ENCODE data around the gene GOLGA8J.
"Not testable (repeated sequence)": the region's sequence is repeated elsewhere in the genome, so short reads cannot be mapped to it uniquely, and the experiment has no call there.

The GOLGA8J gene

DNA sequence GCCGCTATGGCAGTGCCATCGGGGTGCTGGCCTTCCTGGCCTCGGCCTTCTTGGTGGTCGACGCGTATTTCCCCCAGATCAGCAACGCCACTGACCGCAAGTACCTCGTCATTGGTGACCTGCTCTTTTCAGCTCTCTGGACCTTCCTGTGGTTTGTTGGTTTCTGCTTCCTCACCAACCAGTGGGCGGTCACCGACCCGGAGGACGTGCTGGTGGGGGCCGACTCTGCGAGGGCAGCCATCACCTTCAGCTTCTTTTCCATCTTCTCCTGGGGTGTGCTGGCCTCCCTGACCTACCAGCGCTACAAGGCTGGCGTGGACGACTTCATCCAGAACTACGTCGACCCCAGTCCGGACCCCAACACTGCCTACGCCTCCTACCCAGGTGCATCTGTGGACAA is 37.9 kb upstream of the GOLGA8J start:
- not testable (repeated sequence) for H3K4me3 ChIP-seq (ENCODE audit: insufficient read depth, low read depth, low read length); H3K9me3 ChIP-seq (ENCODE audit: control insufficient read depth, low read length); H3K36me3 ChIP-seq (ENCODE audit: control insufficient read depth, insufficient read depth, low read length); H3K4me1 ChIP-seq (ENCODE audit: control insufficient read depth, insufficient read depth, low read length); H3K27ac ChIP-seq (ENCODE audit: insufficient read depth, low read depth, low read length, poor library complexity, severe bottlenecking); H3K27me3 ChIP-seq (ENCODE audit: control insufficient read depth, insufficient read depth, low read length, poor library complexity, severe bottlenecking)
- 93 to 94% methylated on average over 22 of the region's 22 CpGs for WGBS, 2 experiments

DNA sequence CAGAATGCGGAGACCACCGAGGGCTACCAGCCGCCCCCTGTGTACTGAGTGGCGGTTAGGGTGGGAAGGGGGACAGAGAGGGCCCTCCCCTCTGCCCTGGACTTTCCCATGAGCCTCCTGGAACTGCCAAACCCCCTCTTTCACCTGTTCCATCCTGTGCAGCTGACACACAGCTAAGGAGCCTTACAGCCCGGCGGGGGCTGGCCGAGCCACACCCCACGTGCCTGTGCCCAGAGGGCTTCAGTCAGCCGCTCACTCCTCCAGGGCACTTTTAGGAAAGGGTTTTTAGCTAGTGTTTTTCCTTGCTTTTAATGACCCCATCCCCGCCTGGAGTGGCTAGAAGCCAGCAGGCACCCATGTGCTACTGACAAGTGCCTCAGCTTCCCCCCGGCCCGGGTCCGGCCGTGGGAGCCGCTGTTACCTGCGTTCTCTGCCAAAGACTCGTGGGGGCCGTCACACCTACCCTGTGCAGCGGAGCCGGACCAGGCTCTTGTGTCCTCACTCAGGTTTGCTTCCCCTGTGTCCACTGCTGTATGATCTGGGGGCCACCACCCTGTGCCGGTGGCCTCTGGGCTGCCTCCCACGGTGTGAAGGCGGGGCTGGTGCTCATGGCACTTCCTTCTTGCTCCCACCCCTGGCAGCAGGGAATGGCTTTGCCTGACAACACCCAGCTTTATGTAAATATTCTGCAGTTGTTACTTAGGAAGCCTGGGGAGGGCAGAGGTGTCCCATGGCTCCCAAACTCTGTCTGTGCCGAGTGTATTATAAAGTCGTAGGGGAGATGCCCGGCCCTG is 37.3 kb upstream of the GOLGA8J start:
- not testable (repeated sequence) for H3K27ac ChIP-seq (ENCODE audit: insufficient read depth, low read depth, low read length, poor library complexity, severe bottlenecking); H3K9me3 ChIP-seq (ENCODE audit: control insufficient read depth, low read length); H3K4me1 ChIP-seq (ENCODE audit: control insufficient read depth, insufficient read depth, low read length); H3K27me3 ChIP-seq (ENCODE audit: control insufficient read depth, insufficient read depth, low read length, poor library complexity, severe bottlenecking); H3K36me3 ChIP-seq (ENCODE audit: control insufficient read depth, insufficient read depth, low read length); H3K4me3 ChIP-seq (ENCODE audit: insufficient read depth, low read depth, low read length)
- 71% methylated on average over 25 to 26 of the region's 26 CpGs for WGBS, 2 experiments

DNA sequence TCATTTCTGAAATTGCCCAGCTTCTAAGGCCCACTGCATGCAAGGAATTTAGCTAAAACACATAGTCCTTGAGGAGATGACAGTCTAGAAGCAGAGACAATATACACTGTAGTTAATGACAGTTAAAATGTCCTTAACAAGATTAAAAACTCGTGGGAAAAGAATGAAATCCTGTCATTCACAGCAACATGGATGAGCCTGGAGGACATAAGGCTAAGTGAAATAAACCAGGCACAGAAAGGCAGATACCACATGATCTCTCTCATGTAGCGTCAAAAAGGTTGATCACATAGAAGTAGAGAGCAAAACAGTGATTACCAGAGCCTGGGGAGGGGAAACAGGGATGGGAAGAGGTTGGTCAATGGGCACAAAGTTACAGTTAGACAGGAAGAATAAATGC is 36.3 kb upstream of the GOLGA8J start:
- no peak overlapping the region for H3K4me3 ChIP-seq (ENCODE audit: insufficient read depth, low read depth, low read length)
- no peaks in the 10 kb centered on the region for H3K27me3 ChIP-seq (ENCODE audit: control insufficient read depth, insufficient read depth, low read length, poor library complexity, severe bottlenecking)
- peaks cover 4% of the 10 kb centered on the region for H3K4me1 ChIP-seq (ENCODE audit: control insufficient read depth, insufficient read depth, low read length)
- no peaks in the 10 kb centered on the region for H3K36me3 ChIP-seq (ENCODE audit: control insufficient read depth, insufficient read depth, low read length)
- 80 to 91% methylated on average over 2 of the region's 2 CpGs for WGBS, 2 experiments
- H3K9me3 ChIP-seq (ENCODE audit: control insufficient read depth, low read length), result no peaks in the 10 kb centered on the region
- H3K27ac ChIP-seq (ENCODE audit: insufficient read depth, low read depth, low read length, poor library complexity, severe bottlenecking), result no peak overlapping the region

DNA sequence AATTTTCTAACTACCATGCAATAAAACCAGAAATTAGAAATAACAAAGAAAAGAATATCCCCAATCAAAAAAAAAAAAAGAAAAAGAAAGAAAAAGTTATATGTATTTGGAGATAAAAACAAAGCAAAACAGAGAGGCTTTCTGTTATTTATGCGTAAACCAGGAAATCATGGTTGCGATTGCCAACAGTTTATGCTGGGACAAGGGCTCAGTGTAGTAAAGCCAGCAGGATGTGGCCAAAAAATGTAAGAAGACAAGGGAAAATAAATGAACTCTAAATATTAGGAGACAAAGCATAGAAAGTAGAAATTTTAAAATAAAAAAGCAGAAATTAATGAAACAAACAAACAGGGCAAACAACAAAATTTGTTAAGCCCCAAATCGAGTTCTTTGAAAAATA is 27.2 kb upstream of the GOLGA8J start:
- H3K4me1 ChIP-seq (ENCODE audit: control insufficient read depth, insufficient read depth, low read length), result no peaks in the 10 kb centered on the region
- H3K36me3 ChIP-seq (ENCODE audit: control insufficient read depth, insufficient read depth, low read length), result no peaks in the 10 kb centered on the region
- no peak overlapping the region for H3K4me3 ChIP-seq (ENCODE audit: insufficient read depth, low read depth, low read length)
- 92 to 93% methylated on average over 2 to 3 of the region's 3 CpGs for WGBS, 2 experiments
- H3K27ac ChIP-seq (ENCODE audit: insufficient read depth, low read depth, low read length, poor library complexity, severe bottlenecking), result no peak overlapping the region
- no peaks in the 10 kb centered on the region for H3K9me3 ChIP-seq (ENCODE audit: control insufficient read depth, low read length)
- H3K27me3 ChIP-seq (ENCODE audit: control insufficient read depth, insufficient read depth, low read length, poor library complexity, severe bottlenecking), result no peaks in the 10 kb centered on the region

DNA sequence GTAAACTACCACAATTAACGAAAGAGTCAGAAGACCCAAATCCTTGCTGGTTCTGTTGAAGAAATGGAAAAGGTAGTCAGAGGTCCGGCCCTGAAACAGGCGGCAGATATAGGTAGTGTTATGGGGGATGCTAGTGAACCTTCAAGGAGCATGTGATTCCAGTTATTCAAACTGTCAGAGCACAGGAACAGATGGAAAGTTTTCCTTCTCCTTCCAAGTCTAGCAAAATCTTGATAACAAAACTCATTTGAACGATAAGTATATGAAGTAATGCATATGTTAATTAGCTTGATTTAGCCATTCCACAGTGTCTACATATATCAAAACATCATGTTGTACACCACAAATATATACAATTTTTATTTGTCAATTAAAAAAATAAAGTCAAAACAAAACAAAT is 26.6 kb upstream of the GOLGA8J start:
- 92 to 94% methylated on average over 3 to 4 of the region's 4 CpGs for WGBS, 2 experiments
- Histone ChIP-seq H3K27ac (ENCODE audit: insufficient read depth, low read depth, low read length, poor library complexity, severe bottlenecking) (no peak overlapping the region), H3K4me3 (ENCODE audit: insufficient read depth, low read depth, low read length) (no peak overlapping the region), H3K9me3 (ENCODE audit: control insufficient read depth, low read length) (no peaks in the 10 kb centered on the region), H3K4me1 (ENCODE audit: control insufficient read depth, insufficient read depth, low read length) (no peaks in the 10 kb centered on the region), H3K36me3 (ENCODE audit: control insufficient read depth, insufficient read depth, low read length) (no peaks in the 10 kb centered on the region), H3K27me3 (ENCODE audit: control insufficient read depth, insufficient read depth, low read length, poor library complexity, severe bottlenecking) (no peaks in the 10 kb centered on the region)

DNA sequence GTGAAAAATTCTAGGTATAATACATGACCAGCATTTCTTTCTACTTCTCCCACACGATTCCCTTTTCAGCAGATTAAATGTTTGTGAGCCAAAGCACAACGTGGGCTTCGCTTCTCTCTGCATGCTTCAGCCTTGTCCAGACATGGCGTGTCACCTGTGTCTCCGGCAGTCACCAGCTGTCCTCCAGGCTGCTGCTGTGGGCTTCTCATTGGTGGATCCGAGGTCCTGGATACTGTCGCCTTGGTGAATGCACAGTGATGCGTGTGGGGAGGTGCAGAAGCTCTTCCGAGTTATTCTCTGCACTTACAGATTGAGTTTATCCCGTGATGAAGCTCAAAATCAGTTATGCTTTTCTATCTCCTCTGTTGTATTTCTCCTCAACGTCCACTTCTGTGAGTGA is 23.0 kb upstream of the GOLGA8J start:
- H3K4me1 ChIP-seq (ENCODE audit: control insufficient read depth, insufficient read depth, low read length), result no peaks in the 10 kb centered on the region
- H3K36me3 ChIP-seq (ENCODE audit: control insufficient read depth, insufficient read depth, low read length), result no peaks in the 10 kb centered on the region
- no peak overlapping the region for H3K27ac ChIP-seq (ENCODE audit: insufficient read depth, low read depth, low read length, poor library complexity, severe bottlenecking)
- 94% methylated on average over 11 of the region's 11 CpGs for WGBS, 2 experiments
- H3K9me3 ChIP-seq (ENCODE audit: control insufficient read depth, low read length), result no peaks in the 10 kb centered on the region
- no peaks in the 10 kb centered on the region for H3K27me3 ChIP-seq (ENCODE audit: control insufficient read depth, insufficient read depth, low read length, poor library complexity, severe bottlenecking)
- no peak overlapping the region for H3K4me3 ChIP-seq (ENCODE audit: insufficient read depth, low read depth, low read length)

DNA sequence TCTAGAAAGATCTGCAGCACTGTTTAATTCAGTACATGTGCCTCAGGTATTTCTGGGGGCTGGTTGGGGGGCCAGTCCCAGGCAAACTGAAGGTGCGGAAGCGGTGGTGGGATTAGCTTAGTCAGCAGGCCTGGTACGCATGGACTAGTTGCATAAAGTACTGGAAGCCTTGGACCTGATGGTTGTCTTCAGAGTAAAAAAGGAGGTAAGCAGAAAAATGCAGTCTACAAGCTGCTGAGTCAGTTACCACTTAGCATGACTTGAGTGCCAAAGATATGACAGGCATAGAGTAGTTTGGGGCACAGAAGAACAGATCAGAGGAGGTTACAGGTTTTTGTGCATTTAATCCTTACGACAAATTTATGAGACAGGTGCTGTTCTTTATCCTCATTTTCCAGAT is 19.9 kb upstream of the GOLGA8J start:
- Histone ChIP-seq H3K36me3 (ENCODE audit: control insufficient read depth, insufficient read depth, low read length) (no peaks in the 10 kb centered on the region), H3K27me3 (ENCODE audit: control insufficient read depth, insufficient read depth, low read length, poor library complexity, severe bottlenecking) (no peaks in the 10 kb centered on the region), H3K4me3 (ENCODE audit: insufficient read depth, low read depth, low read length) (no peak overlapping the region), H3K4me1 (ENCODE audit: control insufficient read depth, insufficient read depth, low read length) (no peaks in the 10 kb centered on the region), H3K9me3 (ENCODE audit: control insufficient read depth, low read length) (no peaks in the 10 kb centered on the region), H3K27ac (ENCODE audit: insufficient read depth, low read depth, low read length, poor library complexity, severe bottlenecking) (no peak overlapping the region)
- 92 to 95% methylated on average over 4 of the region's 4 CpGs for WGBS, 2 experiments

DNA sequence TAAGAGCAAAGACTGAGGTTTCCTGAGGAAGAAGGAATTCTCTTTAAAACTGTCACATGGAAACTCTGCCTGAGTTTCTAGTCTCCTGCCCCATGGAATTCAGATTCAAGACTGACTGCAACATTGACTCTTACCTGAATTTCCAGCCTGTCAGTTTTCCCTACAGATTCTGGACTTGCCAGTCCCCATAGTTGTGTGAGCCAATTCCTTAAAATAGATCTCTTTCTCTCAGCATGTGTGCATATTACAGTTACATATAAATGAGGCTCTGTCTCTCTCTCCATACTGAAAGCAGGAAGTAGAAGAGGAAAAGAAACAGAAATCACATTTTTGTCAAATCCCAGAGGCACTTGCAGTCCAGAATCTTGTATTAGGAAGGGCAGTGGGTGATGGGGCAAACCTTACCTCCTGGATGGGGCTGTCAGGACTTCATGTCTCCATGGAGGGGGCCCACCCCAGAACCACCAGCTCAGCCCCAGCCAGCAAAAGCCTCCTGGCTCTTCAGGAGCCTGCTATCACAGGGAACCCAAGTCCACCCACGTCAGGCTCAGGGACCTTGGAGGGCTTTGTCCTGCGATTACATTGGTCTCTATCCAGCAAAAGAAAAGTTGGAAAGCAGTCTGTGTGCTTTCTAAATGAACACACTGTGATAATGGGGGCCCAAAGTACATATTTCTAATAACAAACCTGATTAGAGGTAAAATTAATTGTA is 18.8 kb upstream of the GOLGA8J start:
- H3K27ac ChIP-seq (ENCODE audit: insufficient read depth, low read depth, low read length, poor library complexity, severe bottlenecking), result no peak overlapping the region

DNA sequence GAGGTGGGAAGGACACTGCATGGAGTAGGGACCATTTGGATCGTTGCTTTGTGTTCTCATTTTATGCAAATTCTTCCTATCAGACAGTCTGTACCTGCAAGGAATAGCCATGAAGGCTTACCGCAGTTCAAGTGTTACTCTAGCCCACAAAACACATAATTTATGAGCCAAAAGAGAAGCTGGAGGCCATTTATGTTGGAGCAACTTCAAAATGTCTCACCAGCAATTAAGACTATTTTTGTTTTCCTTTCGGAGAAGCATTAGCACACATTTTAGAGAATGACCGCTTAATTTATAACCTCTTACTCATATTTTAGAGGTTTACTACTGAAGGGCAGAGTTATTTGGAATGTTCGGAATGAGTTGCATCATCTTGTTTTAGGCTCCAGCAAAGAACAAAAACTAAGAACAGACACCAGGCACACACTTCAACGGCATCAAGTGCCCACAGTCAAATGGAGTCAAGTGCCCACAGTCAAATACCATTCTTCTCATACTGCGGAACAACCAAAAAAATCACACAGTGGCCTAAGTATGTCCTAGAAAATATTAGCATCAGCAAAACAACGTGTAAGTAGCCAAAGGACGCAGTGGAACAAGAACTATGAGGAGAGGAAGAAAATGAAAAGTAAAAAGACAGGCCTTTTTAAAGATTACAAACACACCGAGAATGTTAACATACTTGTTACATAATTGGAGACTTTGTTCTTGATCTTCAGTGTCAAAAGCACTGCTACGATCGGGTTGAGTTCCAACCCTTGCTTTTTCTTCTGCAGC is 17.5 kb upstream of the GOLGA8J start:
- Histone ChIP-seq H3K9me3 (ENCODE audit: control insufficient read depth, low read length) (no peaks in the 10 kb centered on the region), H3K4me1 (ENCODE audit: control insufficient read depth, insufficient read depth, low read length) (no peaks in the 10 kb centered on the region), H3K4me3 (ENCODE audit: insufficient read depth, low read depth, low read length) (no peak overlapping the region), H3K27ac (ENCODE audit: insufficient read depth, low read depth, low read length, poor library complexity, severe bottlenecking) (no peak overlapping the region), H3K27me3 (ENCODE audit: control insufficient read depth, insufficient read depth, low read length, poor library complexity, severe bottlenecking) (no peaks in the 10 kb centered on the region), H3K36me3 (ENCODE audit: control insufficient read depth, insufficient read depth, low read length) (no peaks in the 10 kb centered on the region)
- WGBS, 2 experiments, result 91 to 96% methylated on average over 11 to 12 of the region's 12 CpGs

More for the DNA sequence above, 18.8 kb upstream of the GOLGA8J start:
- H3K36me3 ChIP-seq (ENCODE audit: control insufficient read depth, insufficient read depth, low read length), result no peaks in the 10 kb centered on the region
- H3K9me3 ChIP-seq (ENCODE audit: control insufficient read depth, low read length), result no peaks in the 10 kb centered on the region
- H3K4me1 ChIP-seq (ENCODE audit: control insufficient read depth, insufficient read depth, low read length), result no peaks in the 10 kb centered on the region
- H3K27me3 ChIP-seq (ENCODE audit: control insufficient read depth, insufficient read depth, low read length, poor library complexity, severe bottlenecking), result no peaks in the 10 kb centered on the region
- H3K4me3 ChIP-seq (ENCODE audit: insufficient read depth, low read depth, low read length), result no peak overlapping the region
- 91 to 92% methylated on average over 2 of the region's 2 CpGs for WGBS, 2 experiments

DNA sequence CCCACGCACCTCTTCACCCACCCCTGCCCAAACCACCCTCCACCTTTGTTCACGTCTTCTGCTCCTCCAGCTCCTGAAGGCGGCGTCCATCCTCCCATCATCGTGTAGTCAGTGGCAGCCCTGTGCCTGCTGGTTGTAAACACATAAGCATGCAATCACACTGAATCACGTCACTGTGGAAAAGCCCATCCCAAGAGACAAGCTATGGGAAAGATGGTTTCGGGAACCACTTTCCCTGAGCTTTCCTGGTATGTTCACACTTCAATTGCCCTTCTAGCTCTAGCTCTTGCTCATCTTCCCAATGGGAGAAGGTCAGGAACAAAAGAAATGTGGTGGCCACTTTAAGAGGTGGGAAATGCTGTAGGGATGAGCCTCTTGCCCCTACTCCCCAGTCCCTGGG is 14.4 kb upstream of the GOLGA8J start:
- no peaks in the 10 kb centered on the region for H3K27me3 ChIP-seq (ENCODE audit: control insufficient read depth, insufficient read depth, low read length, poor library complexity, severe bottlenecking)
- WGBS, 2 experiments, result 96 to 97% methylated on average over 7 of the region's 7 CpGs
- H3K36me3 ChIP-seq (ENCODE audit: control insufficient read depth, insufficient read depth, low read length), result no peaks in the 10 kb centered on the region
- H3K9me3 ChIP-seq (ENCODE audit: control insufficient read depth, low read length), result no peaks in the 10 kb centered on the region
- H3K4me3 ChIP-seq (ENCODE audit: insufficient read depth, low read depth, low read length), result no peak overlapping the region
- no peak overlapping the region for H3K27ac ChIP-seq (ENCODE audit: insufficient read depth, low read depth, low read length, poor library complexity, severe bottlenecking)
- no peaks in the 10 kb centered on the region for H3K4me1 ChIP-seq (ENCODE audit: control insufficient read depth, insufficient read depth, low read length)

Data from ectodermal cell (in vitro differentiated cells).